ENCODE measurements around the gene FGFBP3. TPM values are rescaled to one million over a fixed set of nuclear protein-coding genes. Genes with fewer than 3 reads are reported as not detected.

The FGFBP3 gene, protein sequence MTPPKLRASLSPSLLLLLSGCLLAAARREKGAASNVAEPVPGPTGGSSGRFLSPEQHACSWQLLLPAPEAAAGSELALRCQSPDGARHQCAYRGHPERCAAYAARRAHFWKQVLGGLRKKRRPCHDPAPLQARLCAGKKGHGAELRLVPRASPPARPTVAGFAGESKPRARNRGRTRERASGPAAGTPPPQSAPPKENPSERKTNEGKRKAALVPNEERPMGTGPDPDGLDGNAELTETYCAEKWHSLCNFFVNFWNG
- 1 to 10 TPM in 3 of 4 donors, under 1 TPM in 1; 0.96 to 2.6 (median 2.0) TPM for total RNA-seq

DNA sequence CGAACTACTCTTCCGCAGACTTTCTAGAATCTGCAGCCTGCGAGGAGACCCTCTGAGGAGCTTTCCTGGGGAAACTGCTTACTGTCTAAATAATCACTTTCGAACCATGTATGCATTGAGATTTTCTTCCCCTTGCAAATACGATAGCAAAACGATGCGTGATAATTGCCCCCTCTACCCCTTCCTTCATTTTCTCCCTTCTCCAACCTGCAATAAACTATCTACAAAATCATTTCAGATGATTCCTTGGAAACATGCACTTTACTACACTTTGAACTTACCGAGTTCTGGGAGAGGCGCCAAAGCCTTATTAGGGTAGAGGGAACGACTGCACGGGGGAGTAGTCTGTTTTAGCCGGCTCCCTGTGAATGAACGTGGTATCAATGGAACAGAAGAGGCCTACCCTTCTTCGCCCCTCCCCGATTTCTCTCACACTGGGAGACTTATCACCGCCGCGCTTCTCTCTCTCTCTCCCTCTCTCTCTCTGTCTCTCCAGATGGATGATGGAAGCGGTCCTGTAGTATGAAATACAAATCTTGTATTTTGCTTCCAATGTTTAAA is at the start of gene FGFBP3:
FGFBP3 (minus strand) TSS at position 370 of the 561 bp plus-strand sequence. CDS start 517 bp downstream, outside the sequence.
- WGBS, 2 donors = 1% methylated on average over 19 of the region's 19 CpGs
- no peaks in the 10 kb centered on the region for H3K27me3 ChIP-seq
- DNase-seq = peak; percentile 25 to 30
- H3K27ac ChIP-seq = peak within 1 kb of the TSS; percentile 22 to 77 (median 72)
- intact Hi-C loops (cut with DNase I) = no loop called here
- no peaks in the 10 kb centered on the region for H3K36me3 ChIP-seq
- H3K4me3 ChIP-seq (replicated peaks in 1 of 3) = peak within 1 kb of the TSS; percentile 43 to 84 (median 56)
- no peaks in the 10 kb centered on the region for H3K9me3 ChIP-seq
- peaks cover 0 to 6% of the 10 kb centered on the region in 2 donors for H3K4me1 ChIP-seq
- TF ChIP-seq, protein P1, sequence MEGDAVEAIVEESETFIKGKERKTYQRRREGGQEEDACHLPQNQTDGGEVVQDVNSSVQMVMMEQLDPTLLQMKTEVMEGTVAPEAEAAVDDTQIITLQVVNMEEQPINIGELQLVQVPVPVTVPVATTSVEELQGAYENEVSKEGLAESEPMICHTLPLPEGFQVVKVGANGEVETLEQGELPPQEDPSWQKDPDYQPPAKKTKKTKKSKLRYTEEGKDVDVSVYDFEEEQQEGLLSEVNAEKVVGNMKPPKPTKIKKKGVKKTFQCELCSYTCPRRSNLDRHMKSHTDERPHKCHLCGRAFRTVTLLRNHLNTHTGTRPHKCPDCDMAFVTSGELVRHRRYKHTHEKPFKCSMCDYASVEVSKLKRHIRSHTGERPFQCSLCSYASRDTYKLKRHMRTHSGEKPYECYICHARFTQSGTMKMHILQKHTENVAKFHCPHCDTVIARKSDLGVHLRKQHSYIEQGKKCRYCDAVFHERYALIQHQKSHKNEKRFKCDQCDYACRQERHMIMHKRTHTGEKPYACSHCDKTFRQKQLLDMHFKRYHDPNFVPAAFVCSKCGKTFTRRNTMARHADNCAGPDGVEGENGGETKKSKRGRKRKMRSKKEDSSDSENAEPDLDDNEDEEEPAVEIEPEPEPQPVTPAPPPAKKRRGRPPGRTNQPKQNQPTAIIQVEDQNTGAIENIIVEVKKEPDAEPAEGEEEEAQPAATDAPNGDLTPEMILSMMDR (IDR thresholded peaks at IDR 0.05) = peak in 1 of 6 experiments; percentile 3
- TF ChIP-seq POLR2A (IDR thresholded peaks at IDR 0.05) = no peak

DNA sequence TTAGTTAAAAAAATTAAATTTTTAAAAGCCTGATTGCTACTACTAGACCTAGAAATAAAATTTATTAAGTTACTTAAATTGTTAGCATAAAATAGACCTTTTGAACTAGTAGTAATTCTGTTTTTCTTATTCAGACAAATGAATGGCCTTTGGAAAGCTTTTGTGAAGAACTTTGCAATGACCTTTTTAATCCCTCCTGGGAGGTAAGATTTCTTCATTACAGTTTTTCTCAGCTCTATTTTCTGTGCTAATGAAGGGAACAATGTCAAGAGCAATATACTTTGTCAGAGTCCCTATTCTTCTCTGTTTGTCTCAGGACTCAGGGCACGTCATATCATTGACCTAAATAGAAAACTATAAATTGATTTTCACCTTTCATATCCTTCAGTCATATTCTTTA is 47.8 kb upstream of the FGFBP3 start:
- TF ChIP-seq, protein P1 (IDR thresholded peaks at IDR 0.05) = no peak
- TF ChIP-seq POLR2A (IDR thresholded peaks at IDR 0.05) = no peak
- peaks cover 38 to 54% of the 10 kb centered on the region in 2 donors for H3K36me3 ChIP-seq
- no peak overlapping the region for H3K4me3 ChIP-seq (replicated peaks in 1 of 3)
- no peak overlapping the region for H3K27ac ChIP-seq
- no peaks in the 10 kb centered on the region for H3K27me3 ChIP-seq
- no peak for DNase-seq
- no peaks in the 10 kb centered on the region for H3K9me3 ChIP-seq
- WGBS, 2 donors = 92 to 98% methylated on average over 1 of the region's 1 CpG
- H3K4me1 ChIP-seq = no peaks in the 10 kb centered on the region
- intact Hi-C loops (cut with DNase I) = no loop called here

DNA sequence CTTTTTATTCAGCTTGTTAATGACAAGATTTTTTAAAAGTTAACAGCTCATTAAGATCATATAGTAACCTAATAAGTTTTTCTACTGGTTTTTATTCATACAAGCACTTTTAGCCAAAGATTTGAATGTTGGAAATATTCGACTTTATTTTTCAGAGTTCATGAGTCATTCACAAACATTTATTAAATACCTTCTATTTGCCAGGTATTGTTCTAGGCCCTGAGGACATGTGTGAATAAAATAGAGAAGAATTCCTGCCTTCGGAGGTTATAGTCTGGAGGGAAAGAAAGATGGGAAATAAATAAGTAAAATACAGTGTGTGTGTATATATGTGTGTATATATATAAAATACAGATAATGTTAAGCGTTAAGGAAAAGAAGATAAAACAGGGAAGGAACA is 45.8 kb upstream of the FGFBP3 start:
- intact Hi-C loops (cut with DNase I) = no loop called here
- H3K4me3 ChIP-seq (replicated peaks in 1 of 3) = no peak overlapping the region
- H3K4me1 ChIP-seq = no peaks in the 10 kb centered on the region
- DNase-seq = no peak
- no peaks in the 10 kb centered on the region for H3K9me3 ChIP-seq
- no peak for TF ChIP-seq POLR2A (IDR thresholded peaks at IDR 0.05)
- TF ChIP-seq, protein P1 (IDR thresholded peaks at IDR 0.05) = no peak
- no peaks in the 10 kb centered on the region for H3K27me3 ChIP-seq
- no peak overlapping the region for H3K27ac ChIP-seq
- 89 to 95% methylated on average over 3 of the region's 3 CpGs for WGBS, 2 donors
- H3K36me3 ChIP-seq = peaks cover 36 to 45% of the 10 kb centered on the region in 2 donors

DNA sequence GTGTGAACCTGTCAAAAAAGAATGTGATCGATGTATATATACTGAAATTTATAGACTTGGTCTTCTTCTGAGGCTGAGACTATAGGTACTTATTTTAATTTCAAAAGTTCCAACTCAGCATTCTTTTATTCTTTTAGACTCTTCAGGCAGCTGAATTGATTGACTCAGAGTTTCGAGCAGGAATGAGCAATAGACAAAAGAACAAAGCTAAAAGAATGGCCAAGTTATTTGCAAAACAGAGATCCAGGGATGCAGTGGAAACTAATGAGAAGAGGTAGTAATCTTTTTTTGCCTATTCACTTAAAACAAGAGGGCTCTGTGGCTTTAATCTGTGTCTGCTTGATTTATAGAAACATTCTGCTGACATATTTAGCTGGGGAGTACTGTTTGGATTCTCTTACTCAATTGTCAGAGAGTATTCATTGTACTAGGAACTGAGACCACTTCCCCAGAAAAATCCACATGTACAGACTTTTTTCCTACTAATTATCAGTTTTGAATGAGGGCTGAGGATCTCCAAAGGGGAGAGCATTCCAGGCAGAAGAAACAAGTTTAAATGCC is 44.4 kb upstream of the FGFBP3 start:
- H3K27me3 ChIP-seq = no peaks in the 10 kb centered on the region
- intact Hi-C loops (cut with DNase I) = no loop called here
- H3K27ac ChIP-seq = no peak overlapping the region
- WGBS, 2 donors = 96 to 98% methylated on average over 2 of the region's 2 CpGs
- H3K4me3 ChIP-seq (replicated peaks in 1 of 3) = no peak overlapping the region
- H3K4me1 ChIP-seq = no peaks in the 10 kb centered on the region
- peaks cover 28 to 33% of the 10 kb centered on the region in 2 donors for H3K36me3 ChIP-seq
- DNase-seq = no peak
- TF ChIP-seq, protein P1 (IDR thresholded peaks at IDR 0.05) = no peak
- TF ChIP-seq POLR2A (IDR thresholded peaks at IDR 0.05) = no peak
- no peaks in the 10 kb centered on the region for H3K9me3 ChIP-seq

Data from thyroid gland (tissue), 4 donors.